ENCODE data around the gene DTWD2.
"Not testable (repeated sequence)": the region's sequence is repeated elsewhere in the genome, so short reads cannot be mapped to it uniquely, and the experiment has no call there.

DTWD2 gene

DNA sequence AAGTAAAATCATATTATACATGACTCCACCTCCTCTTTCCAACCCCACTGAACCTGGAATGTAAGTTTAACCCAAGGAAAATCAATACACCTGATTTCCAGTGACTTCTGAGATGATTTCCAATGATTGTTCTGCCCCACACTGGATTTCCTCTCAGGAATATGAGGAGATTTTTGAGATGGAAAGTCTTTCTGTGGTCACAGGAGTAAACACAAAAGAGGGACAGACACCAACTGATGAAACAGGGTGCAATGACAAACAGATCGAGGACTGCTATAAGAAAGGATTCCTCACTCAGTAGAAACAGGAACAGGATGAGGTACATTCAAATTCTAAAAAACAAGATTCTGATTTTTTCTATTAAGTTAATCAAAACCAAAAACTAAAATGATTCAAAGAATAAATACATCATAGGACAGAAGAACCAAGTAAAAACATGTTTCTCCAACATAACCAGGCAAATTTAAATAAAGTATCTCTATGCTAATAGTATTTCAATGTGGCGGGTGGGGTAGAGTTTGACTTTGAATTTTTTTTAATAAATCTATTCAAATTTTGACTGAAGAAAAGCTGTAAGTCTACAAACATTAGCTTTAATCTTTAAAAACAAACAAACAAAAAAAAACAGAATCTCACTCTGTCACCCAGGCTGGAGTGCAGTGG is 42.1 kb downstream of the DTWD2 start:
- DNase-seq: no peak

DNA sequence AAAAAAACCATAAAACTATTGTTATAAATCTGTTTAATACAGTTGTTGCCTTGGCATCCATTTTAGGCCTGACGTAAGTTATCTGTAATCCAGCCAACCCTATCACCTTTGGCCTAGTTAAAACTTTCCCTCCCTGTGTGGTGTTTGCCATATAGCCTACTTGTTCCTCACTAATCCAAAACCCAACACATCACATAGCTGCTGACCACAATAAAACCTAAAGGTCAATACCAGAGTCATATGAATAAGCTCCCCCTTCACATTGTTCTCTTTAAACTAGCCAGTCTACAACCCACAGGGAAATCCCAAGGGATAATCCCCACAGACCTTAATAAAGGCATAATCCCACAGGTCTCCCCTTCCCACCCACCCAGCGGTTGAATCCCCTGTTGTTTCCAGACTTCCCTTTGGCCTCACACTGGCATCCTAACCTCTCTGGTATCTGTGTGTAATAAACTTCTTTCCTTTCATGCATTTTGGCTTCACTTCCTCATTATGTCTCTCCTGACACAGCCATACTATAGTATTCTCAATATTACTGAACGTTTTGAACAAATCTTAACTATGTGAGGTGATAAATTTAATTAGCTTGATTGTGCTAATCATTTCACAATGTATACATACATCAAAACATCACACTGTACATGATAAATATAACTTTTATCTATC is 50.8 kb downstream of the DTWD2 start:
- DNase-seq: no peak

DNA sequence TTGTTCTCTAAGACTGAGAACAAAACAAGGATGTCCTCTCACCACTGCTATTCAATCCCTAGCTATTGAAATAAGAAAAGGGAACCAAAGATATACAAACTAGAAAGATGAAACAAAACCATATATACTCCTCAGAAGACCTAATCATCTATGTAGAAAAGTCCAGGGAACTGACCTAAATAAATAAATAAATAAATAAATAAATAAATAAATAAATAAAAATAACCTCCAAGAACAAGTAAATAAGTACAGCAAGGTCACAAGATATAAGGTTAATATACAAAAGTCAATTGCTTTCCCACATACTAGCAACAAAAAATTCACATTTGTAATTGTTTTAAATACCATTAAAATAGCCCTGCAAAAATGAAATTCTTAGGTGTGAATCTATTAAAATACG is 54.6 kb downstream of the DTWD2 start:
- no peak for DNase-seq

DNA sequence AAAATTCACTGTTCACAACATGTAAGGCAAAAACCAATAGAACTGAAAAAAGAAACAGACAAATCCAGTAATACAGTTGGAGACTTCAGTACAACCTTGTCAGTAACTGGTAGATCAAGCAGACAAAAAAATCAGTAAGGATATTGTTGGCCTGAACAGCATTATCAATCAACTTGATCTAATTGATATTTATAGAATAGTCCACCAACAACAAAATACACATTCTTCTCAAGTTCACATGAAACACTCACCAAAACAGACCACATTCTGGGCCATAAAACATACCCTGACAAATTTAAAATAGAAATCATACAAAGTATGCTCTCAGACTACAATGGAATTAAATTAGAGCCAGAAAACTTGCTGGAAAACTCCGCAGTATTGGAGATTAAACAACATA is 56.8 kb downstream of the DTWD2 start:
- DNase-seq: no peak

DNA sequence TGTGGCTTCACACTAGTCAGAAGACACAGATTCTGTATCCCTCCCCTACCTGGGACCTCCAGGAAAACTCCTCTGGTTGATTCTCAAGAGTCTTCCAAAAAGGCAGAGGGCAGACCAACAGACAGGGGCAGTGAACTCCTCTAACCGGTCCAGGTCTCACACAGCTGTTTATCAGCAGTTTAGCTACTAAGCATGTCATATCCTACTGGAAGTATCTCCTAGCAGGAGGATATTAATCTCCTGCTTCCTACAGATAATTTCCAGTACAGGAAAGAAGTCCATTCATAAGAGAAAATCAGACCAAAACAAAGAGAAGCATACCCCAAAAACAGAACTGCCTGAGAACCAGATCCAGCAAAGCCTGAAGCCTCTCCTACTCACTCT is 64.3 kb downstream of the DTWD2 start:
- DNase-seq: no peak

DNA sequence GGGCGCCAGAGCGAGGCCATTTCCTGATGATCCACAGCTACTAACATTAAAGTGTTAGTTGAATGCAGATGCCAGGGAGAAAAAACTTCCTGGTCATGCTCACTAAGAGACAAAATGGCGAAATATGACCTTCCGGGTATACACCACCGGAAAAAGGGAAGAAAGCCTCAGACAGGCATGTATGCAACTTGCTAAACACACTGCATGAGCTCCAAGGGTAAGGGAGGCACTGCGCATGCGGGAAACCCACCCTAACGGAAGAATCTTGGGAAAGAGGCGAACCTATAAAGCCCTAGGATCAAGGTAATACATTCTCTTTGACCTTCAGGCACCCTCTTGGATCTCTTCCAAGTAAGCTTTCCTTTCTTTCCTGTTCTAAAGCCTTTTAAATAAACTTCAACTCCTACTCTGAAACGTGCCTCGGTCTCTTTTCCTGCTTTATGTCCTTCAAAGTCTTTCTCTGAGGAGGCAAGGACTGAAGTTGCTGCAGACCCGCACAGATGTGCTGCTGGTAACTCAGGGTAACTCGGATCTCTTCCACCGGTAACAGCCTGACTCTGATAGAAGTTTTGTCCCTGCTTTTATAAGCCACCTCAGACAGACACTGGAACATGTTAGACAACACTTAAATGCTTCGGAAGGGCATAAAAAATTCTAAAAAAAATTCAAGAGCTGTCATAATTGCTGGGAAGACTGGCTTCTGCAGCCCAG is 64.9 kb downstream of the DTWD2 start:
- no peak for DNase-seq

DNA sequence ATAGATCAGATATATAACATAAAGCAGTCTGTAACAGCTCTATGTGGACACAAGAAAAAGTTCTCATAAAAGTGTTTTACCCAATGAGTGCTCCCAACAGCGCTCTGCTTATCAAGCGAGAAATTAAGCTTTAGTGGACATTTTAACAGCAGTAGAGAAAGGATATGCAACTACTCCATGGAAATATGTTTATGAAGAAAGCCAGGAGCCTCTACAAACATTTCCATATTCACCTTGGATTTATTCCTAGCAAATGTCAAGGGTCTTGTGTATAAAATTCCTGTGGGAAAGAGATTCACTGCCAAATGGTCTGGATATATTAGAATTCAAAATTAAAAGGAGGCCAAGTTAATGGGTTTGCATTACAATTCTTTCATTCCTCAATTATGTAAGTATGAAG is 66.5 kb downstream of the DTWD2 start:
- no peak for DNase-seq

DNA sequence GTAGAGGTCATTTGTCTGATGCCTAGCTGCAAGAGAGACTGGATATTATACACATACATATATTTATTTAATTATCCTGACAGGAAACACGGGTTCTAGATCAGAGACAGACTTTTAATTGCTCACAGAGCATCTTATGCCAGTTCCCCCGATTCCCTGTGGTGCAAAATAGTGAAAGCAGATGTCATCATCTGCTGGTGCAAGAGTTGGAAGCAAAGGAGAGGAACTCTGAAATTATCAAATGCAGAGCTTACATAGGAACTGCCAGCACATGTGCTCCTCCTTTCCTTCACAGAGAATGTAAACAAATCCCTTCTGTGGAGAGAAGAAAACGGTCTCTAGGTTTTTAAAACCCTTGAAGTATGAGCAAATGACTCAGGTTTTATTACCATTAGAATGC is 69.3 kb downstream of the DTWD2 start:
- no peak for DNase-seq

DNA sequence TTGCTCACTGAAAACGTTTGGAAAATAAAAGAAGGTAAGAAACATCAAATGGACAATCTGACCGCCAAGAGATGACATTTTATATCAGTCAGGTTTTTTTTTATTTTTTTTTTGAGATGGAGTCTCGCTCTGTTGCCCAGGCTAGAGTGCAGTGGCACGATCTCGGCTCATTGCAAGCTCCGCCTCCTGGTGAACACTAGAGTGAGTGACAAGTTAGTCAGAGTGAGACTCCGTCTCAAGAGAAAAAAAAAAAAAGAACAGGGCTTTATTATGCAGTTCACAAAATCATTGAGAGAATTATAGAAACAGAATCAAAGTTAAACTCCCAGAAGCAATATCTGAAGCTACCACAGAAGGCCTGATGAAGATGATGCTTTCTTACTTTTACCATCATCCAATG is 70.1 kb downstream of the DTWD2 start:
- no peak for DNase-seq

DNA sequence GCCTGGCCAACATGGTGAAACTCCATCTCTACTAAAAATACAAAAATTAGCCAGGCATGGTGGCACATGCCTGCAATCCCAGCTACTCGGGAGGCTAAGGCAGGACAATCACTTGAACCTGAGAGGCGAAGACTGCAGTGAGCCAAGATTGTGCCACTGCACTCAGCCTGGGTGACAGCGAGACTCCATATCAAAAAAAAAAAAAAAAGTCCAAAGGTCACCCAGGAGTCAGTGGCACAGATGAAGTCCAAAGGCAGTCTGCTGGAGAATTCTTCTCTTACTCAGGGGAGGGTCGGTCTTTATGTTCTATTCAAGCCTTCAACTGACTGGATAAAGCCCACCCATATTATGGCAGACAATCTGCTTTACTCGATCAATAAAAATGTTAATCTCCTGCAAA is 80.8 kb downstream of the DTWD2 start:
- DNase-seq: not testable (repeated sequence)

DNA sequence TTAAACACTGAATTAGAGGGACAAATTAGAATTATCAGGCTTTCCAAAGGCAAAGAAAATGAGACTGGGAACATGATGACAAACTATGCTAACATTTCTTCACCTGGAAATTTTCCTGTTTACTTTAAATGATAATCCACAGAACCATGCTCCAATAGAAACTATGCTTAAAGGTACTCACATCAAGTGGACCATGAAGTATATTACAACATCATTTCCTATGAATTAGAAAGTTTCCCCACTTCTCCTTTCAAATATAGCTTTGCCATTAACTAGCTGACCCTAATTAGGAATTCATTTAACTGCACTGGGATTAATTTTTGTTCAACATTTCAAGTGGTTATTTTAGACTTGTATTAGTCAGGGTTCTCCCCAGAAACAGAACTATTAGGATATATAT is 81.4 kb downstream of the DTWD2 start:
- DNase-seq: no peak

DNA sequence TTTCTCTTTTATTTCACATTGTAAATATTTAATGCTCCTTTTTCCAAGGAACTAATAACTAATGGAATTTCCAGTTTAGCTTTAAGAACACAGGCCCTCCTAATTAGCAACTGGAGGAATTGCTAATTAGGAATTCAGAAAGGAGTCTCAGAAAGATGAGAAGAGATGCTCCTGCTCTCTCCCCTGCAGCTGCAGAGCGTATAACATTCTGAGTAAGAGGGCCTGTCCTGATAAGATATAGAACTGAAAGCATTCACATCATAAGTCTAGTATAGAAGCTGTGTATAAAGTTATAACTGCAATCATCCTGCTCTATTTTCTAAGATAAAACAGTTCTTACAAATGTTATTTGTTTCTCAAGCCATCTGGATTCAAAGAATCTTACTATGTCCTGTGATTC is 83.2 kb downstream of the DTWD2 start:
- DNase-seq: no peak

DNA sequence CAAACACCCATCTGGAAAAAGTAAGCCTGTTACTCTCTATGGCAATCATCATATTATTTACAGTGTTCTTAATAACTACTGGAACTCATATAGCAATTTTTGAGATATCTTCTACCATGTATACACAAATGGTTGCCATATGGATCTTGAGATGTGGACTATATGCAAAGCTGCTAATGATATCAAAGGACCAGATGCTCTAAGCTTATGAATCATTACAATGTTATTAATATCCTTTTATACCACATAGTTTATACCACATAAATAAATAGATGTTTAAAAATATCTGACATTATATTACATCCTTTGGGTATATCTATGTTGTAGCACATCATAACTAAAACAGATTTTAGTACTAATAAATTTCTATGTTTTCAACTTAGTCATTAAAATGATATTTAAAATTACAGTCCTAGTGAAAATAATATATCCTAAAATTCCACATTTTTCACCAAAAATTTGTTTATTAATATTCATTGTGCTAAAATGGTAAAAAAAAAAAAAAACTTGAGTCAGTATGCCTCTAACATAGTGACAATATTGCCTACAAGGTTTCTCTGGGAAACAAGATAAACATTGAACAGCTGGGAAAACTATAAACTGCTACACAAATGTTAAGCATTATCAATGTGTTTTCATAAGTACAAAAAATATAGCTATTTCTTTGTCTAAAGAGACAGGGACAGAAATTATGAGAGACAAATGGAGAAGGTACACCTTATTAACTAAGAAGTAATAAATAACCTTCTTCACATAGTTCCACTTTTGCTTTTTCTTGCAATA is 85.5 kb downstream of the DTWD2 start:
- DNase-seq: no peak

DNA sequence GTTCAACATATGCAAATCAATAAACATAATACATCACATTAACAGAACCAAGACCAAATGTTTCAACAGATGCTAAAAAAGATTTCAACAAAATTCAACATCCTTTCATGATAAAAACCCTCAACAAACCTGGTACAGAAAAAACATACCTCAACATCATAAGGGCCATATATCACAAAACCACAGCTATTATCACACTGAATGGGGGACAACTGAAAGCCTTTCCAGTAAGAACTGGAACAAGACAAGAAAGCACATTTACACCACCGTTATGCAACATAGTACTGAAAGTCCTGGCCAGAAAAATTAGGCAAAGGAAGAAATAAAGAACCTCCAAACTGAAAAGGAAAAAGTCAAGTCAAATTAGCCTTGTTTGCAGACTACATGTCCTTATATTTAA is 93.6 kb downstream of the DTWD2 start:
- no peak for DNase-seq

DNA sequence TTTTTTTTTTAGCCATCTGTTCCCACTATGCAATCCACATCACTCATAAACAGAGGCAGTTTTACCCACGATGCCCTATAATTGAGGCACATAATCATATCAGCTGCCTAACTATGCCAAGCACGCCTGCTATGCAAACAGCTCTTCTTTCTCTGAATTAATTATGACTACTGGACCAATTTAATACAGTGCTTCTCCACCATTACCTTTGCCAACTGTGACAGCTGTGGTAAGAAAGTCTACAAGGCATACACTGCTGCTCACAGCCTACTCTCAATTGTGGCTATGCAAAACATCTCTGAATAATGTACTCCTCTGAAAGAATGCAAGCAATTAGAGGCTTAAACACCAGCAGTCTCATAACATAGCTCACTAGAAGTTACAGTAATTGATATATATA is 97.1 kb downstream of the DTWD2 start:
- DNase-seq: peak; percentile 79

DNA sequence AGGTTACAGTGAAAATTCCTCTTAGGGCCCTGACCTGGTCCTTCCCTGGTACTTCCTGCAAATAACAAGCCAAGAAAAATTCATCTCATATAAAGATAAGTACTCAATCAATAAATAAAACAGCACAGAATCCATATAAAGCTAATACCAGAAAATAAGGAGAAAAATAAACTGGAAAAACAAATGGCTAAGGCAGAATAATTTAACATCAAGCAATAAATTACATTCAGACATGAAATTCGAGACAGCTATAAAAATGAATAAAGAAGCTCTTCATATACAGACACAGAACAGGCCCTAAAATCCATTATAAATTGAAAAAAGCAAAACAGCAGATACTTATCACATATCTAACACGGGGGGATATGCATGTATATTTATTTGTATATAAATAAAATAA is 99.2 kb downstream of the DTWD2 start:
- DNase-seq: no peak

DNA sequence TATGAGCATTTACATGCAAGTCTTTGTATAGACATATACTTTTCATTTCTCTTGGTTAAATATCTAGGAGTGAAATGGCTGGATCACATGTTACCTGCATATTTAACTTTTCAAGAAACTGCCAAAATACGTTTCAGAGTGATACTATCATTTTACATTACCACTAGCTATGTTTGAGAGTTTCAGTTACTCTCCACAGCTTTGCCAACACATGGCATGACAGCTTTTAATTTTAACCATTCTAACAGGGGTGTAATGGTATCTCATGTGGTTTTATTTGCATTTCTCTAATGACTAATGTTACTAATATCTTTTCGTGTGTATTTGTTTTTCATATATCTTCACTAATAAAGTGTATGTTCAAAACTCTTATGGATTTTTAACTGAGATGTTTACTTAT is 99.8 kb downstream of the DTWD2 start:
- DNase-seq: no peak

DNA sequence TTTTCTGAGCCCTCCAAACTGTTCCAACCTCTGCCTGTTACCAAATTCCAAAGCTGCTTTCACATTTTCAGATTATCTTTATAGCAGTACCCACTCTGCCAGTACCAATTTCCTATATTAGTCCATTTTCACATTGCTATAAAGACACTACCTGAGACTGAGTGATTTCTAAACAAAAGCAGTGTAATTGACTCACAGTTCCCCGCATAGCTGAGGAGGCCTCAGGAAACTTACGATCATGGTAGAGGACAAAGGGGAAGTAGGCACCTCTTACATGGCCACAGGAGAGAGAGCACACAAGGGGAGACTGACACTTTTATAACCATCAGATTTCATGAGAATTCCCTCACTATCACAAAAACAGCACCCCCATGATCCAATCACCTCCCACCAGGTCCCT is 105.0 kb downstream of the DTWD2 start:
- DNase-seq: no peak

DNA sequence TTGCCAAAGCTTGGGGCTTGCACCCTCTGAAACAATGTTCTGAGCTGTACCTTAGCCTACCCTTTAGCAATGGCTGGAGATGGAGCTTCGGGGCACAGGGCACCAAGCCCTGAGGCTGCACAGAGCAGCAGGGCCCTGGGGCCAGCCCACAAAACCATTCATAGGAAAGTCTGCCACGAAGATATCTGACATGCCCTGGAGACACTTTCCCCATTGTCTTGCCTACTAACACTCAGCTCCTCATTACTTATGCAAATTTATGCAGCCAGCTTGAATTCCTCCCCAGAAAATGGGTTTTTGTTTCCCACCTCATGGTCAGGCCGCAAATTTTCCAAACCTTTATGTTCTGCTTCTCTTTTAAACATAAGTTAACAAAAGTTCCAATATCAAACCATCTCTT is 105.7 kb downstream of the DTWD2 start:
- DNase-seq: no peak

DNA sequence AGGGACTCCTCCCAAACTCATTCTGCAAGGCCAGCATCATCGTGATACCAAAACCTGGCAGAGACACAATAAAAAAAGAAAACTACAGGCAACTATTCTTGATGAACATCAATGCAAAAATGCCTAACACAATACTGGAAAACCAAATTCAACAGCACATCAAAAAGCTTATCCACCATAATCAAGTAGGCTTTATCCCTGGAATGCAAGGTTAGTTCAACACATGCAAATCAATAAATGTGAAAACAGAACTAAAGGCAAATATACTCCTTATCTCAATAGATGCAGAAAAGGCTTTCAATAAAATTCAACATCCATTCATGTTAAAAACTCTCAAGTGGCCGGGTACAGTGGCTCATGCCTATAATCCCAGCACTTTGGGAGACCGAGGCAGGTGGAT is 111.5 kb downstream of the DTWD2 start:
- not testable (repeated sequence) for DNase-seq

DNA sequence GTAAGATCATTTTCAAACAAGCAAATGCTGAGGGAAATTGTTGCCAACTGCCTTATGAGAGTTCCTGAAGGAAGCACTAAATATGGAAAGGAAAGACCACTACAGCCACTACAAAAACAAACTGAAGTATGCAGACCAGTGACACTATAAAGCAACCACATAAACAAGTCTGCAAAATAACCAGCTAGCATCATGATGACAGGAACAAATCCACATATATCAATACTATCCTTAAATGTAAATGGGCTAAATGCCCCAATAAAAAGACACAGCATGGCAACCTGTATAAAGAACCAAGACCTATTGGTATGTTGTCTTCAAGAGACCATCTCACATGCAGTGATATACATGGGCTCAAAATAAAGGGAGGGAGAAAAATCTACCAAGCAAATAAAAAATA is 113.2 kb downstream of the DTWD2 start:
- DNase-seq: no peak

DNA sequence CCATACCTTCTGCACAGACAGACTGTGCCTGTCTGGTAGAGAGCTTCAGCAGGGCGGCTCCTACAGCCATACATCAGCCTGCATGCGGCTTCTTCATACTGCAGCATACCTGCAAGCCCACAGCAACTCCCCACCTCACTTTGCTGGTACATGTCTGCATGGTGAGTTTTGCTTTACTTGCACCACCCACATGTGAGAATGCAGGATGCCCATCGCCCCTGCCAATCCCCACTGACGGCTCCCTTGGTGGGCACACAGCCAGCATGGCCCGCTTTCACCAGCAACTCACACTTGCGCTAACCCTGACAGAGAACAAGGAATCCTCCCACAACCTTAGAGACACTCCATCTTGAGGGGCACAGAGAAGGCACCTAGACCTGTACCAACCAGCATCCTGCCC is 114.9 kb downstream of the DTWD2 start:
- no peak for DNase-seq

DNA sequence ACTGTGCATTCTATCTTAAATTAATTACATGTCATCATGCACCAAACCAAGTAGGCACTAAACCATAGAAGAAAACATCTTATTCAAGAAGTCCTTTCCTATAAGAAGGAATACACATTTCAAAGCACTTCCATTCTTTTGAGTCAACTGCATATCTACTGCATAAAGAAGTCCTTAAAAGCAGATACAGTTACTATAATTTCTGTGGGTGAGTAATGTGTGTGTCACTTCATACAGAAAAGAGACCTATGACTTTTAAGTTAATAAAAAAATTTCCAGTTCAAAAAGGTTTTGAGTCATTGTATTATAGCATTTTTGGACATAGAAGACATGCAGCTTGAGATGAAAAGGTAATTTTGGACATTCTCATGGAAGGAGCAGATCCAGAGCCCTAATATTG is 125.0 kb downstream of the DTWD2 start:
- DNase-seq: no peak

DNA sequence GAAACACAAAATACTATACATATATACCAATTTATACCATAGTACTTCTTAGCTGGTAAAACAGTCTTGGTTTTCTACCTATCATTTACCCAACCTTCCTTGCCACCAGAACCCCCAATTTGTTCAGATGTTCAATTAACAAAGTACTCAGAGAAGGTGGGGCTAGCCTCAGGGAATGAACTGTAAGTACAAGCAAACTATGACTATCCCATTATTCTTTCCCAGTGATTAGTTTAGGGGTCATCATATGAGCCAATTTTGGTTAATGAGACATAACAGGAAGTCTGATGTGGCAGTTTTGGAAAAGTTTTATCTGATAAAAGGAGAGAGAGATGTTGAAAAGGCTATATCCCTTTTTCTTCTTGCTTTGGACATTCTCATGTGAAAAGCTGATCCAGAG is 125.8 kb downstream of the DTWD2 start:
- no peak for DNase-seq

All from NCI-H1048 (cell line).